ENCODE results near the gene LAPTM4A.

GRCh38 chr2:20005891-20006470, 45.4 kb downstream of the LAPTM4A start:
- TF ChIP-seq, protein P1, sequence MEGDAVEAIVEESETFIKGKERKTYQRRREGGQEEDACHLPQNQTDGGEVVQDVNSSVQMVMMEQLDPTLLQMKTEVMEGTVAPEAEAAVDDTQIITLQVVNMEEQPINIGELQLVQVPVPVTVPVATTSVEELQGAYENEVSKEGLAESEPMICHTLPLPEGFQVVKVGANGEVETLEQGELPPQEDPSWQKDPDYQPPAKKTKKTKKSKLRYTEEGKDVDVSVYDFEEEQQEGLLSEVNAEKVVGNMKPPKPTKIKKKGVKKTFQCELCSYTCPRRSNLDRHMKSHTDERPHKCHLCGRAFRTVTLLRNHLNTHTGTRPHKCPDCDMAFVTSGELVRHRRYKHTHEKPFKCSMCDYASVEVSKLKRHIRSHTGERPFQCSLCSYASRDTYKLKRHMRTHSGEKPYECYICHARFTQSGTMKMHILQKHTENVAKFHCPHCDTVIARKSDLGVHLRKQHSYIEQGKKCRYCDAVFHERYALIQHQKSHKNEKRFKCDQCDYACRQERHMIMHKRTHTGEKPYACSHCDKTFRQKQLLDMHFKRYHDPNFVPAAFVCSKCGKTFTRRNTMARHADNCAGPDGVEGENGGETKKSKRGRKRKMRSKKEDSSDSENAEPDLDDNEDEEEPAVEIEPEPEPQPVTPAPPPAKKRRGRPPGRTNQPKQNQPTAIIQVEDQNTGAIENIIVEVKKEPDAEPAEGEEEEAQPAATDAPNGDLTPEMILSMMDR (IDR thresholded peaks at IDR 0.05), result no peak
- TF ChIP-seq REST (IDR thresholded peaks at IDR 0.05; ENCODE audit: insufficient read depth in 1 of 2, low read depth in 2 of 2, low read length in 1 of 2) (no peak), SIN3A (IDR thresholded peaks at IDR 0.05; ENCODE audit: borderline replicate concordance, insufficient read depth, low read depth, low read length) (no peak)
